Stimulated activated CD4-positive, alpha-beta T cell treated with anti-CD3 and anti-CD28 coated beads, Interleukin-12 subunit alpha, Interleukin-12 subunit beta, amount 100 ng/mL, for 48 hours (primary cell): Measurements from ENCODE around the gene UBN1.

ENCODE experiments used
- DNase-seq, 3 donors: peaks; one replicate each; pipeline ENCODE4 v3.0.0-alpha.2; 2020; ENCODE audit warnings: low read depth in 2 of 3, low spot score in 1 of 3

UBN1 gene

GRCh38 chr16:4846901-4847773 lies at the start of gene UBN1, which contains the start of gene GLYR1:
TSS of gene UBN1 (plus strand) at chr16:4847481. CDS start at chr16:4852918, 5,437 bp downstream.
TSS of gene GLYR1 (minus strand) at chr16:4847288. CDS start at chr16:4847265, 23 bp downstream.
- peak; percentile 99 to 100 (median 99) for DNase-seq

- no peak for DNase-seq
Observed at GRCh38 chr16:4797805-4798252, 49.5 kb upstream of the UBN1 start.

- no peak for DNase-seq
Observed at GRCh38 chr16:4798456-4798855, 48.8 kb upstream of the UBN1 start.

GRCh38 chr16:4799171-4799855 lies 48.0 kb upstream of the UBN1 start:
- no peak for DNase-seq

- DNase-seq = no peak
Observed at GRCh38 chr16:4800290-4801041, 46.8 kb upstream of the UBN1 start.

- no peak for DNase-seq
Observed at GRCh38 chr16:4801051-4801961, 46.0 kb upstream of the UBN1 start.

GRCh38 chr16:4801962-4802658 lies 45.2 kb upstream of the UBN1 start, which contains the start of gene ROGDI:
TSS of gene ROGDI (minus strand) at chr16:4802633. CDS start at chr16:4802571, 62 bp downstream.
- DNase-seq = peak; percentile 33 to 60 (median 47)

- peak; percentile 69 to 85 (median 82) for DNase-seq
Observed at GRCh38 chr16:4802659-4803287, 44.5 kb upstream of the UBN1 start.

GRCh38 chr16:4803401-4803844 lies 43.9 kb upstream of the UBN1 start:
- DNase-seq = no peak

- DNase-seq = no peak
Observed at GRCh38 chr16:4803898-4804762, 43.2 kb upstream of the UBN1 start.

- DNase-seq = no peak
Observed at GRCh38 chr16:4805231-4805630, 42.0 kb upstream of the UBN1 start.

- DNase-seq = no peak
Observed at GRCh38 chr16:4806280-4806679, 41.0 kb upstream of the UBN1 start.

GRCh38 chr16:4811242-4811641 lies 36.0 kb upstream of the UBN1 start:
- no peak for DNase-seq

GRCh38 chr16:4811773-4812172 lies 35.5 kb upstream of the UBN1 start:
- DNase-seq = no peak

- no peak for DNase-seq
Observed at GRCh38 chr16:4813251-4814003, 33.9 kb upstream of the UBN1 start.

GRCh38 chr16:4814046-4814445 lies 33.2 kb upstream of the UBN1 start:
- no peak for DNase-seq

- no peak for DNase-seq
Observed at GRCh38 chr16:4814542-4815173, 32.6 kb upstream of the UBN1 start.
